Panc1 (cell line): ENCODE data around the gene CALM3.

ENCODE experiments used
- CTCF ChIP-seq: fragments of 450-650 bp; IDR thresholded peaks from 2 replicates; pipeline ENCODE4 v1.5.1; 2017; ENCODE audit warnings: mild to moderate bottlenecking
- POLR2AphosphoS5 ChIP-seq: IDR thresholded peaks from 2 replicates; pipeline ENCODE4 v1.6.1; 2012; ENCODE audit warnings: mild to moderate bottlenecking, low read depth, low read length, moderate library complexity
- REST ChIP-seq, 2 experiments: IDR thresholded peaks; 2 replicates each; pipeline ENCODE4 v1.6.1; 2011 to 2012; ENCODE audit warnings: low read depth in 2 of 2, control low read depth in 1 of 2, low read length in 1 of 2, mild to moderate bottlenecking in 1 of 2, moderate library complexity in 1 of 2; ENCODE audit not compliant: insufficient read depth in 1 of 2
- SIN3A ChIP-seq: IDR thresholded peaks from 2 replicates; pipeline ENCODE4 v1.6.1; 2012; ENCODE audit warnings: low read depth, mild to moderate bottlenecking, low read length, moderate library complexity, borderline replicate concordance; ENCODE audit not compliant: insufficient read depth
- TCF7L2 ChIP-seq: IDR thresholded peaks from 2 replicates; pipeline ENCODE4 v1.6.1; 2011; ENCODE audit warnings: mild to moderate bottlenecking, low read depth, low read length, inconsistent platforms

- no peak for TF ChIP-seq CTCF
- no peak for TF ChIP-seq REST (IDR thresholded peaks at IDR 0.05; ENCODE audit: insufficient read depth in 1 of 2, low read depth in 2 of 2, low read length in 1 of 2)
- TF ChIP-seq POLR2AphosphoS5 = no peak
- no peak for TF ChIP-seq SIN3A
- no peak for TF ChIP-seq TCF7L2
These were observed 15.6 kb upstream of the CALM3 start for GRCh38 chr19:46585539-46585938.
